GM21825 (cell line): Measurements from ENCODE around the gene GCSAM.
A peak's percentile ranks its signal among the peaks of the same experiment; 100 is the strongest.

ENCODE experiments used
- ATAC-seq: cut with Tn5 transposase; IDR thresholded peaks from one replicate; pipeline ENCODE4 v1.9.1; 2021; ENCODE audit warnings: mild to moderate bottlenecking, moderate library complexity; ENCODE audit not compliant: unreplicated experiment

The GCSAM gene

GRCh38 chr3:112109322-112109721, 23.7 kb downstream of the GCSAM start:
- no peak for ATAC-seq

- ATAC-seq: no peak
Observed at GRCh38 chr3:112104774-112105173, 28.3 kb downstream of the GCSAM start.

- ATAC-seq: no peak
Observed at GRCh38 chr3:112101916-112102315, 31.1 kb downstream of the GCSAM start.

GRCh38 chr3:112097378-112097777, 35.7 kb downstream of the GCSAM start:
- no peak for ATAC-seq

DNA sequence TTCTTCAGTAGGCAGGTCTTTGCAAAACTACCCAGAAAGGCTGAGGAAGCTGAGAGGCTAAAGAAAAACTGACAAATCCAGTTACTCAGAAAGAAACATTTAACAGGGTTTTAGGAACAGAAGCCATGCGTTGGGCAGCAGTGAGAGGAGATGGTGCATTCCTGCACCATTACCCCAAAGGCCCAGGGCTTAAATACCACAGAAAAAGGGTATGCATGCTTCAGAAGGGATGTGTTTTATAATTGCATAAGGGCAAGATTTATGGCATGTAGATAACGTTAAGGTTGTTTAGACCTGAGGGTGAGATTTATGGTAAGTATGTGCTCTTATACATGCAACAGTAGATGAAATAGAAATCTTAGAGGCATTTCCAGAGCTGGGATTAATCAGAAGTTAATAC, 36.9 kb downstream of the GCSAM start:
- no peak for ATAC-seq

DNA sequence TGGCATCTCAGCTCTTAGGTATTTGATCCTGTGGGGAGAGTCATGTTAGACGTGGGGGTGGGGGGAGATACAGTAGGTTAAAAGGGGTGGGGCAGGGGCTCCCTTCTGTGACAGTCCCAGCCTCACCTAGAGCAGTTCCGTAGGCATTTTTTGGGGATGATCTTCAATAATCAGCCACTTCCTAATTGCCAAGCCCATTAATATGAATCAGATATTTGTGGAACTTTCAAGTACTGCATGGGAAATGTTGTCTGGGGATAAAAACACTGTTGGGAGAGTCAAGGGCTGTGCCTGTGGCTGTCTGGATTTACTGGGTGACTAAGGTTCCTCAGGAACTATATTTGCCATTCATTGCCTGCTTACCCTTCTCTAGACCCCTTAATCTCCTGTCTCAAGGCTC, 37.3 kb downstream of the GCSAM start:
- ATAC-seq: no peak

DNA sequence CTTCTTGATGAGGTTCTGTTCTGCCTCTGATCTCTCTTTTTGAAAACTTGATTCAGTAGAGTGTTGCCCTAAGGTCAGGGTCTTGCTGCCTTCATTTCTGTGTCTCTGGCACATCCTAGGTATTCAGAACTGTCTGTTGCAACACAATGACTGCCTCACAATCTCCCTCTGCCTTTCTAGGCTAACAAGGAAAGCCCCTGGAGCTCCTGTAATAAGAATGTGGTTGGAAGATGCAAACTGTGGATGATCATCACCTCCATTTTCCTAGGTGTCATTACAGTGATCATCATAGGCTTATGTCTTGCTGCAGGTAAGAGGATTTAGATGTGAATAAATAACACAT, 39.9 kb downstream of the GCSAM start:
- ATAC-seq: no peak

- peak; percentile 56 for ATAC-seq
Observed at GRCh38 chr3:112092496-112093179, 40.4 kb downstream of the GCSAM start.

- ATAC-seq: no peak
Observed at GRCh38 chr3:112090887-112091586, 42.0 kb downstream of the GCSAM start.

DNA sequence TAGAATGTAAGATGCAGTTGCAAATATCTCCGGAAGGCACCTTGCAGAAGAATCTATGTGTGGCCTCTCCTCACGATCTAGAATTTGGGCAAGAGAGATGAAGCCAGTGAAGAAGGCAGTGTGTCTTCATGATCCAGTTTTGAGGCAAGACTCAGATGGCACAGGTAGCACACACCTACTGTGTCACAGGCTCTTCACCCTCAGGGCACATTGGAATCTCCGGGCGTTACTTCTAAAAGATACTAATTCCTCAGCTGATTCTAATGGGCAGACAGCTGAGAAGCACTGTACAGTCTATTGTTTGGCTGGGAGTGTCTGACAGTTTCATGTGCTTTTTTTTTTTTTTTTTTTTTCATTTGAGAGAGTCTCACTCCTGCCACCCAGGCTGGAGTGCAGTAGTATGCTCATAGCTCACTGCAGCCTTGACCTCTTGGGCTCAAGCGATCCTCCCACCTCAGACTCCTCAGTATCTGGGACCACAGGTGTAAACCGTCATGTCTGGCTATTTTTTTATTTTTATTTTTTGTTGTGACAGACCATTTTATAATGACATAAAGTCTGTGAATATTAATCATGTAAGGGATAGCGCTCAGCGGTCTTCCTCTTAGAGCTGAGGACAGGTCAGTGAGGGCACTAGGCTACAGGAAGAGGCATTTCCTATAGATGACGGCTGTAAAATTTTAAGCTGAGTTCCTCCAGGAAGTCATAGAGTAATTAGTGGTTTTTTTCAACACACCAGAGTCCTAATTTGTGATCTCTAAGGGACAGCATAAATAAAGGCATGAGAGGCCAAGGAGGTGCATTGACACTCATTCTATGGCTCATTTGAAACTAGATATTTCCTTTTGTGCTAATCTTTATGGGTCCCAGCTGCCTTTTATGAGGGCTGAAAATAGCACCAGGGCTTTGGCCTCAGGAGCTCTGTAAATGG, 42.8 kb downstream of the GCSAM start:
- ATAC-seq: no peak

- ATAC-seq: no peak
Observed at GRCh38 chr3:112088944-112089343, 44.1 kb downstream of the GCSAM start.

GRCh38 chr3:112087746-112088145, 45.3 kb downstream of the GCSAM start:
- ATAC-seq: no peak

GRCh38 chr3:112086875-112087524, 46.0 kb downstream of the GCSAM start:
- ATAC-seq: no peak

- peak; percentile 79 for ATAC-seq
Observed at GRCh38 chr3:112086076-112086854, 46.8 kb downstream of the GCSAM start, which contains the start of gene C3orf52. C3orf52 (plus strand) TSS chr3:112086389; CDS start chr3:112086408, 19 bp downstream.

DNA sequence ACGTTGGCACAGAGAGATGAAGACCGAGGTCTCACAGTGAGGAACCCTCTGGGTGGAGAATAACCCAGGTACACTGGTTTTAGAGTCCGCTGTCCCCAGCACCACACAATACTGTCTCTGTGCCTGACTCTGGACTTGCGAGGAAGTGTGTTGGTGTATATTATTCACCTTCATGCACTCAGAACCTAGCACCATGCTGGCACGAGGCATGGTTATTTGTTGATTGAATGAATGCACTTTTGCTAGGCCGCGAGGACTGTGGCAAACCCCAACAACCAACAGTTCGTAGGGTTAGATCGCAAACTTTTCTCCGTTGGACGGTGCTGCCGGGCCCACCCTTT, 47.3 kb downstream of the GCSAM start:
- no peak for ATAC-seq

- no peak for ATAC-seq
Observed at GRCh38 chr3:112084980-112085705, 47.9 kb downstream of the GCSAM start.

GRCh38 chr3:112083239-112083638, 49.8 kb downstream of the GCSAM start:
- ATAC-seq: no peak

DNA sequence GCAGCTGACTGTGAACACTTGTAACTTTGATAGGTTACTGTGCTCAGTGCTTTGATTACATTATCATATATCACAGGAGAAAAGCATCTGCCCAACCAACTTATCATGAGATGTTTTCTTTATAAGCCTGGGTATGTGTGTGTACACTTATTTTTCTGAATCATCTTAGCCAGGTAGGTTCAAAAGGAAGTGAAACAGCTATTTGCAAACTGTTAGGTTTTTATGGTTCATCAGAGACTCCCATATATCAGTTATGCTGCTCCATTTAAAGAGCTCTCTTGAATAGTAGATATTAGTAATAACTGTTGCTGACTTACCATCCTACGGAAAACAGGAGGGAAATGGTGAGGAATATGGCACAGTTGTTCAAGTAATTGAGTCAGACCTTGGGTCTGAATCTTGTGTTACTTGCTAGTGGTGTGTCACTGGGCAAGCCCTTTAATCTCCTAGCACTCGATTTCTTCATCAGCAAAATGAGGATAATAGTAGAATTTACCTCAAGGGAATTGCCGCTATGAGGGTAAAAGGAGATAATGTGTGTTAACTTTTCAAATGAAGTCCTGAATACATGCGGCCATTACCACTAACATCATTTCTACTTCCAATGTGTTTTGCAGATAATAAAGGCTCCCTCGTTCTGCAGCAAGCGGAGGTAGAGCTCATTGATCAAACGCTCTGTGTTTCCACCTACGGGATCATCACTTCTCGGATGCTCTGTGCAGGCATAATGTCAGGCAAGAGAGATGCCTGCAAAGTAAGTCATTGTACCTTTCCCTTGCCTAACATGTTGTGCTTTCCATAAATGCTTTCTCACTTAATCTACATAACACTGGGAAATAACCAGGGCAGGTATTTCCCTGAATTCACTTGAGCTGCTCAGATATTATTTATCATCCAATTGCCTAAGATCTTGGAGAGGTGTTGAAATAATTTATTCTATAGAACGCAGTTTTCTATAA, 54.6 kb downstream of the GCSAM start:
- no peak for ATAC-seq
